ENCODE results near the gene EIF2B4. TPM values are rescaled to one million over a fixed set of nuclear protein-coding genes. Genes with fewer than 3 reads are reported as not detected.

EIF2B4 gene
- total and polyA plus RNA-seq, 2 of the 8 experiments (the other 6 are each of a cell fraction or from before 2014, with no cell fraction given), result 60.0 to 63.2 TPM

GRCh38 chr2:27347641-27348040 lies 22.5 kb downstream of the EIF2B4 start:
- Histone ChIP-seq H3K79me2 (ENCODE audit: control insufficient read depth in 1 of 2, insufficient read depth in 2 of 2, low read length in 2 of 2) (peaks cover 12 to 87% of the 10 kb centered on the region in 2 experiments), H2BK15ac (ENCODE audit: low read length) (no peak overlapping the region)

More at GRCh38 chr2:27347641-27348040, 22.5 kb downstream of the EIF2B4 start:
- Histone ChIP-seq H3K56ac (replicated peaks; ENCODE audit: insufficient read length, low read depth, low read length) (no peak overlapping the region), H4K5ac (ENCODE audit: insufficient read length, low read depth, low read length) (no peak overlapping the region), H3K9ac (replicated peaks in 1 of 4; ENCODE audit: extremely low read depth in 1 of 4, low read depth in 3 of 4, low read length in 3 of 4) (no peak overlapping the region), H2AFZ (ENCODE audit: low read length) (no peak overlapping the region), H3K36me3 (ENCODE audit: control insufficient read depth in 2 of 4, insufficient read depth in 4 of 4, low read length in 3 of 4) (peaks cover 5 to 13% (median 10%) of the 10 kb centered on the region in 4 experiments; a peak in 7 of 8 replicates), H3K4me1 (replicated peaks in 1 of 4; ENCODE audit: control insufficient read depth in 3 of 4, insufficient read depth in 4 of 4, low read length in 3 of 4) (no peaks in the 10 kb centered on the region), H2BK120ac (replicated peaks; ENCODE audit: low read depth, low read length) (no peak overlapping the region), H4K20me1 (replicated peaks in 1 of 2; ENCODE audit: control insufficient read depth in 1 of 2, insufficient read depth in 2 of 2, low read length in 2 of 2) (peaks cover 3 to 15% of the 10 kb centered on the region in 2 experiments), H3K79me1 (ENCODE audit: low read depth, low read length) (no peaks in the 10 kb centered on the region), H3K23ac (ENCODE audit: insufficient read length) (no peak overlapping the region), H3K27ac (ENCODE audit: low read depth, low read length) (no peak overlapping the region), H3K4me2 (ENCODE audit: insufficient read depth in 1 of 2, low read depth in 2 of 2, low read length in 2 of 2) (no peak overlapping the region), H2BK20ac (ENCODE audit: low read length) (no peak overlapping the region), H2AK5ac (ENCODE audit: low read depth, low read length) (no peak overlapping the region), H2BK5ac (ENCODE audit: low read depth, low read length) (no peak overlapping the region), H3K4me3 (ENCODE audit: extremely low read depth in 1 of 4, insufficient read depth in 2 of 4, low read depth in 3 of 4, low read length in 4 of 4) (no peak overlapping the region), H3K27me3 (replicated peaks in 1 of 4; ENCODE audit: control insufficient read depth in 3 of 4, extremely low read depth in 1 of 4, insufficient read depth in 3 of 4, low read length in 3 of 4) (no peaks in the 10 kb centered on the region), H4K8ac (ENCODE audit: extremely low read depth, insufficient read depth, low read length) (no peak overlapping the region), H3K23me2 (ENCODE audit: low read depth, low read length) (no peaks in the 10 kb centered on the region), H3K4ac (replicated peaks; ENCODE audit: insufficient read length, low read depth, low read length) (no peak overlapping the region), H3K14ac (ENCODE audit: insufficient read length) (no peak overlapping the region), H3K9me3 (ENCODE audit: insufficient read depth in 2 of 2, low read depth in 1 of 2, low read length in 1 of 2) (no peaks in the 10 kb centered on the region), H2BK12ac (ENCODE audit: low read depth, low read length) (no peak overlapping the region), H3K18ac (ENCODE audit: extremely low read depth, low read length) (no peak overlapping the region), H4K91ac (replicated peaks; ENCODE audit: insufficient read length, low read length) (no peak overlapping the region)
- TF ChIP-seq TEAD4 (IDR thresholded peaks at IDR 0.05; ENCODE audit: low read depth, low read length) (no peak), CBX5 (IDR thresholded peaks at IDR 0.05; ENCODE audit: low read depth, low read length) (no peak), NANOG (IDR thresholded peaks at IDR 0.05; ENCODE audit: insufficient read depth, low read depth, low read length, poor library complexity, severe bottlenecking) (no peak), BACH1 (IDR thresholded peaks at IDR 0.05; ENCODE audit: low read length) (no peak), TAF1 (IDR thresholded peaks at IDR 0.05; ENCODE audit: low read depth, low read length) (no peak), TAF7 (optimal IDR thresholded peaks at IDR 0.05; ENCODE audit: borderline replicate concordance, low read depth, low read length) (no peak)
- no peak for FAIRE-seq
- 100% methylated on average over 2 of the region's 2 CpGs; no CpG with 5 or more reads in 1 of the 2 experiments for WGBS, 2 experiments (ENCODE audit: extremely low coverage in 1 of 2, insufficient coverage in 1 of 2, insufficient read length in 1 of 2, insufficient replicate concordance in 2 of 2, low coverage in 1 of 2, low lambda C conversion rate in 2 of 2, missing lambda C conversion rate in 1 of 2)
- DNase-seq (ENCODE audit: low read depth in 1 of 2, low spot score in 2 of 2), result no peak
- ChIA-PET CTCF (ENCODE audit: partially characterized antibody) (interaction anchor here (0.9 to 1.5 kb wide), 3 partner anchors 10 to 148 kb away, joined by 3 read pairs; partner anchors contain the start of genes FNDC4 and MPV17), POLR2A (ENCODE audit: partially characterized antibody) (interaction anchor here (0.8 to 2.2 kb wide), 5 partner anchors 9 to 27 kb away, joined by 3 to 6 read pairs (median 3); partner anchors contain the start of genes GTF3C2 and MPV17)
